Measurements from ENCODE around the gene SKOR2.

DNA sequence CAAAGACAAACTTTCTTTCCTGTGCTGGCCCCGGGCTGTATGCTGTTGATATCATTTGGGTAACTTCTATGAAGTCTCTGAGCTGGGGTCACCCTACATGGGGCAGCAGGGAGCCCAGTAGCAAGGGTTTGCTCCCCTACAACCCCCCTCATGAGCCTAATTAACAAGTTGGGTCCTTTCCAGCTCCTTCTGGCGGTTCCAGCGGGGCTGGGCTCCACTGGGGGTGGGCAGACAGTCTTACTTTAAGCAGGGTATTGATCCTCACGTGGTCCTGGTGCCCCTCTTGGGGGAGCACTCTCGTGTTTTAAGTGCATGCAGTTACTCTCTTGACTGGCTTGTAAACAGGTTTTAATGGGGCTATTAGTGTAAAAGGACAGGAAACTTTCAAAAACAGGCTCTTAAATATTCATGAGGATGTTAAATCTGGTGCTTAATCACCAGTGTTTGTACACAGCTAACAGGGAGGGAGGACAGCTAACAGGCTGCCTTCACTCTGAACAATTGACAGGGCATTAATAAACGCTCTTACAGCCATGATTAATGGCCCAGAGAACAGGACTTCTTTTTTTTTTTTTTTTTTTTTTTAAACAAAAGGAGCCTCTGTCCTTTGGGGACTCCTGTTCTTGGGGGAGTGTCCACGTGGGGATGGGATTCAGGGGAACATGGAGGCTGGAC lies 36.6 kb upstream of the SKOR2 start:
- TF ChIP-seq, protein P1, sequence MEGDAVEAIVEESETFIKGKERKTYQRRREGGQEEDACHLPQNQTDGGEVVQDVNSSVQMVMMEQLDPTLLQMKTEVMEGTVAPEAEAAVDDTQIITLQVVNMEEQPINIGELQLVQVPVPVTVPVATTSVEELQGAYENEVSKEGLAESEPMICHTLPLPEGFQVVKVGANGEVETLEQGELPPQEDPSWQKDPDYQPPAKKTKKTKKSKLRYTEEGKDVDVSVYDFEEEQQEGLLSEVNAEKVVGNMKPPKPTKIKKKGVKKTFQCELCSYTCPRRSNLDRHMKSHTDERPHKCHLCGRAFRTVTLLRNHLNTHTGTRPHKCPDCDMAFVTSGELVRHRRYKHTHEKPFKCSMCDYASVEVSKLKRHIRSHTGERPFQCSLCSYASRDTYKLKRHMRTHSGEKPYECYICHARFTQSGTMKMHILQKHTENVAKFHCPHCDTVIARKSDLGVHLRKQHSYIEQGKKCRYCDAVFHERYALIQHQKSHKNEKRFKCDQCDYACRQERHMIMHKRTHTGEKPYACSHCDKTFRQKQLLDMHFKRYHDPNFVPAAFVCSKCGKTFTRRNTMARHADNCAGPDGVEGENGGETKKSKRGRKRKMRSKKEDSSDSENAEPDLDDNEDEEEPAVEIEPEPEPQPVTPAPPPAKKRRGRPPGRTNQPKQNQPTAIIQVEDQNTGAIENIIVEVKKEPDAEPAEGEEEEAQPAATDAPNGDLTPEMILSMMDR (IDR thresholded peaks at IDR 0.05) = no peak
- no peak for TF ChIP-seq EP300 (IDR thresholded peaks at IDR 0.05)
- TF ChIP-seq POLR2A (IDR thresholded peaks at IDR 0.05) = no peak
